HG02973 (cell line): Measurements from ENCODE around the gene LCE3B.

Experiments
- ATAC-seq: cut with Tn5 transposase; IDR thresholded peaks from one replicate; pipeline ENCODE4 v1.9.1; 2021; ENCODE audit warnings: moderate library complexity; ENCODE audit not compliant: unreplicated experiment

LCE3B gene

GRCh38 chr1:152657677-152658076 lies 44.1 kb downstream of the LCE3B start:
- no peak for ATAC-seq

- no peak for ATAC-seq
These were observed 45.0 kb downstream of the LCE3B start for GRCh38 chr1:152658649-152659048.

GRCh38 chr1:152663098-152663497 lies 49.5 kb downstream of the LCE3B start, which contains the start of gene LCE2D:
Gene LCE2D, plus strand, starts transcription at chr1:152663380. Its CDS starts 726 bp downstream, at chr1:152664106.
- ATAC-seq: no peak
